Upper lobe of right lung (tissue), 1 donor: Measurements from ENCODE around the gene NPAS3. TPM values are rescaled to one million over a fixed set of nuclear protein-coding genes. Genes with fewer than 3 reads are reported as not detected.

Experiments used
- ATAC-seq: fragments of 200-7000 bp; cut with Tn5 transposase; one replicate; pipeline ENCODE4 v1.9.1; 2020; ENCODE audit warnings: mild to moderate bottlenecking, moderate library complexity
- DNase-seq: peaks from one replicate; pipeline ENCODE4 v3.0.0-alpha.2; 2020
- H3K27ac ChIP-seq: fragments of 200-600 bp; one replicate; pipeline ENCODE4 v1.8.0; 2022
- H3K27me3 ChIP-seq: fragments of 200-600 bp; one replicate; pipeline ENCODE4 v1.8.0; 2022; ENCODE audit warnings: mild to moderate bottlenecking
- H3K36me3 ChIP-seq: fragments of 200-600 bp; one replicate; pipeline ENCODE4 v1.8.0; 2022
- H3K4me1 ChIP-seq: fragments of 200-600 bp; one replicate; pipeline ENCODE4 v1.8.0; 2022
- H3K4me3 ChIP-seq: fragments of 200-600 bp; one replicate; pipeline ENCODE4 v1.8.0; 2022; ENCODE audit warnings: mild to moderate bottlenecking
- H3K9me3 ChIP-seq: fragments of 200-600 bp; one replicate; pipeline ENCODE4 v1.8.0; 2022
- CTCF ChIP-seq: fragments of 200-600 bp; IDR thresholded peaks from one replicate; pipeline ENCODE4 v1.8.0; 2022; ENCODE audit warnings: antibody characterized with exemption
- intact Hi-C: fragments of 100-400 bp; cut with DNase I; formaldehyde crosslinking; loops from one replicate; pipeline ENCODE4 v1.11.0; 2022
- total RNA-seq: library from RNA; stranded (reverse); fragmentation: NEBNext Ultra II Directional; extraction: Animal tissue kit (Norgen Biotek cat#: 25700); gene quantifications from one replicate; pipeline ENCODE4 v1.2.1, GENCODE V29; 2021
- donor health status: DM: no; HTN: yes; CAD: no; lungs with severe emphysema.

Gene NPAS3
- total RNA-seq, 1 donor from 2014 or later, result 1.2 TPM

- Histone ChIP-seq H3K27me3 (no peaks in the 10 kb centered on the region), H3K27ac (no peak overlapping the region), H3K4me3 (no peak overlapping the region), H3K9me3 (no peaks in the 10 kb centered on the region), H3K4me1 (no peaks in the 10 kb centered on the region), H3K36me3 (no peaks in the 10 kb centered on the region)
- ATAC-seq (no peak), DNase-seq (no peak)
- intact Hi-C loops, result no loop called here
- TF ChIP-seq CTCF, result no peak
These were observed 722.4 kb downstream of the NPAS3 start for GRCh38 chr14:33661101-33661500.

- DNase-seq, result no peak
- H3K27ac ChIP-seq, result no peak overlapping the region
- H3K27me3 ChIP-seq, result no peaks in the 10 kb centered on the region
- no peaks in the 10 kb centered on the region for H3K4me1 ChIP-seq
- TF ChIP-seq CTCF, result no peak
- intact Hi-C loops, result no loop called here
- no peaks in the 10 kb centered on the region for H3K36me3 ChIP-seq
- H3K4me3 ChIP-seq, result no peak overlapping the region
- ATAC-seq, result no peak
- no peaks in the 10 kb centered on the region for H3K9me3 ChIP-seq
These were observed 729.4 kb downstream of the NPAS3 start for GRCh38 chr14:33668066-33668465.

GRCh38 chr14:33669111-33669510 is 730.4 kb downstream of the NPAS3 start:
- TF ChIP-seq CTCF, result no peak
- Histone ChIP-seq H3K36me3 (no peaks in the 10 kb centered on the region), H3K4me1 (no peaks in the 10 kb centered on the region), H3K27ac (no peak overlapping the region), H3K4me3 (no peak overlapping the region), H3K9me3 (no peaks in the 10 kb centered on the region), H3K27me3 (no peaks in the 10 kb centered on the region)
- ATAC-seq (no peak), DNase-seq (no peak)
- intact Hi-C loops, result no loop called here

- intact Hi-C loops, result no loop called here
- DNase-seq (no peak), ATAC-seq (no peak)
- Histone ChIP-seq H3K4me3 (no peak overlapping the region), H3K27me3 (no peaks in the 10 kb centered on the region), H3K27ac (no peak overlapping the region), H3K9me3 (no peaks in the 10 kb centered on the region), H3K4me1 (no peaks in the 10 kb centered on the region), H3K36me3 (no peaks in the 10 kb centered on the region)
- no peak for TF ChIP-seq CTCF
These were observed 731.6 kb downstream of the NPAS3 start for GRCh38 chr14:33670235-33670634.

GRCh38 chr14:33671556-33671955 is 732.9 kb downstream of the NPAS3 start:
- no peaks in the 10 kb centered on the region for H3K36me3 ChIP-seq
- DNase-seq, result no peak
- intact Hi-C loops, result no loop called here

More at GRCh38 chr14:33671556-33671955, 732.9 kb downstream of the NPAS3 start:
- H3K9me3 ChIP-seq, result no peaks in the 10 kb centered on the region
- no peak for TF ChIP-seq CTCF
- H3K27ac ChIP-seq, result no peak overlapping the region
- H3K4me1 ChIP-seq, result no peaks in the 10 kb centered on the region
- no peak for ATAC-seq
- H3K27me3 ChIP-seq, result no peaks in the 10 kb centered on the region
- no peak overlapping the region for H3K4me3 ChIP-seq
